ENCODE results near the gene SAMSN1.

DNA sequence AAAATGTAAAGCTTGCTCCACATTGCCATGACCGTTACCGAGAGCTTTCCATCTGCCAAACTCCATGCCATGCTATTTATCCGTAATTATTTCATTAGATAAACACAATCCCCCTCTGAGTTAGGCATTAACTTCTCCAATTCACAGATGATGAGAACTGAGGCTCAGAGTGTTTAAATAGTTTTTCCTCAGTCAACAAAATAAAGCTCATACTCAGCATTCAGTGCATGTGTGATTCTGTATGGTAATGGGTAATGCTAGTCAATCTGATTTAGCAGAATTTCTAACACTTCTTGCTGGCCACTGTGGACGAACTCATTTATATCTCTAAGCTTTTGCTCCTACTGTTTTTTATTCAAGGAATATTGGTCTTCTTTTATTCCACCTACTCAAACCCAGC is 17.3 kb downstream of the SAMSN1 start:
- TF ChIP-seq, protein P1, sequence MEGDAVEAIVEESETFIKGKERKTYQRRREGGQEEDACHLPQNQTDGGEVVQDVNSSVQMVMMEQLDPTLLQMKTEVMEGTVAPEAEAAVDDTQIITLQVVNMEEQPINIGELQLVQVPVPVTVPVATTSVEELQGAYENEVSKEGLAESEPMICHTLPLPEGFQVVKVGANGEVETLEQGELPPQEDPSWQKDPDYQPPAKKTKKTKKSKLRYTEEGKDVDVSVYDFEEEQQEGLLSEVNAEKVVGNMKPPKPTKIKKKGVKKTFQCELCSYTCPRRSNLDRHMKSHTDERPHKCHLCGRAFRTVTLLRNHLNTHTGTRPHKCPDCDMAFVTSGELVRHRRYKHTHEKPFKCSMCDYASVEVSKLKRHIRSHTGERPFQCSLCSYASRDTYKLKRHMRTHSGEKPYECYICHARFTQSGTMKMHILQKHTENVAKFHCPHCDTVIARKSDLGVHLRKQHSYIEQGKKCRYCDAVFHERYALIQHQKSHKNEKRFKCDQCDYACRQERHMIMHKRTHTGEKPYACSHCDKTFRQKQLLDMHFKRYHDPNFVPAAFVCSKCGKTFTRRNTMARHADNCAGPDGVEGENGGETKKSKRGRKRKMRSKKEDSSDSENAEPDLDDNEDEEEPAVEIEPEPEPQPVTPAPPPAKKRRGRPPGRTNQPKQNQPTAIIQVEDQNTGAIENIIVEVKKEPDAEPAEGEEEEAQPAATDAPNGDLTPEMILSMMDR (IDR thresholded peaks at IDR 0.05): no peak
- TF ChIP-seq POLR2A (IDR thresholded peaks at IDR 0.05): no peak

Measured in adrenal gland (tissue), 5 donors.